BLaER1 treated with 17β-estradiol and CSF1 and Interleukin-3, amounts not matched to agents 10 nM and 100 nM (cell line): ENCODE measurements around the gene RAB40AL.
"Not testable (repeated sequence)": the region's sequence is repeated elsewhere in the genome, so short reads cannot be mapped to it uniquely, and the experiment has no call there.

Experiments
- H3K27ac ChIP-seq, 11 experiments: shearing (Covaris generic); formaldehyde crosslinking; 2 replicates each; pipeline ENCODE4 v1.8.1; 2022
- H3K27me3 ChIP-seq, 11 experiments: shearing (Covaris generic); formaldehyde crosslinking; 2 replicates each; pipeline ENCODE4 v1.8.1; 2022
- H3K36me3 ChIP-seq, 11 experiments: shearing (Covaris generic); formaldehyde crosslinking; 2 replicates each; pipeline ENCODE4 v1.8.1; 2022
- H3K4me1 ChIP-seq, 10 experiments: shearing (Covaris generic); formaldehyde crosslinking; 2 replicates each; pipeline ENCODE4 v1.8.1; 2022
- H3K4me2 ChIP-seq, 11 experiments: shearing (Covaris generic); formaldehyde crosslinking; 2 replicates each; pipeline ENCODE4 v1.8.1; 2022
- H3K4me3 ChIP-seq, 10 experiments: shearing (Covaris generic); formaldehyde crosslinking; 2 replicates each; pipeline ENCODE4 v1.8.1; 2022
- H3K9ac ChIP-seq, 11 experiments: shearing (Covaris generic); formaldehyde crosslinking; 2 replicates each; pipeline ENCODE4 v1.8.1; 2022
- H3K9me3 ChIP-seq, 11 experiments: shearing (Covaris generic); formaldehyde crosslinking; replicated peaks in 1 of 11; 2 replicates each; pipeline ENCODE4 v1.8.1; 2022
- H4K20me1 ChIP-seq, 11 experiments: shearing (Covaris generic); formaldehyde crosslinking; 2 replicates each; pipeline ENCODE4 v1.8.1; 2022
- Cebpa-rat ChIP-seq, 11 experiments: shearing (Covaris generic); IDR thresholded peaks; 2 replicates each; pipeline ENCODE4 v1.8.1; 2022

Gene RAB40AL

GRCh38 chrX:102957751-102958150, 20.7 kb downstream of the RAB40AL start:
- no peaks in the 10 kb centered on the region for H3K27me3 ChIP-seq
- H3K9me3 ChIP-seq: peaks cover 17 to 24% (median 21%) of the 10 kb centered on the region in 11 experiments; a peak in 18 of 22 replicates
- no peaks in the 10 kb centered on the region for H4K20me1 ChIP-seq
- H3K9ac ChIP-seq: no peak overlapping the region
- no peak overlapping the region for H3K27ac ChIP-seq
- H3K4me3 ChIP-seq: no peak overlapping the region
- no peak overlapping the region for H3K4me2 ChIP-seq
- H3K4me1 ChIP-seq: peaks cover 12 to 19% (median 16%) of the 10 kb centered on the region in 10 experiments; a peak in 19 of 20 replicates
- H3K36me3 ChIP-seq: no peaks in the 10 kb centered on the region
- no peak for TF ChIP-seq Cebpa-rat (IDR thresholded peaks at IDR 0.05)

- Histone ChIP-seq H4K20me1 (no peaks in the 10 kb centered on the region), H3K9me3 (peaks cover 17 to 24% (median 21%) of the 10 kb centered on the region in 11 experiments; a peak in 18 of 22 replicates), H3K36me3 (no peaks in the 10 kb centered on the region), H3K27me3 (no peaks in the 10 kb centered on the region), H3K4me3 (no peak overlapping the region), H3K4me2 (peak overlapping the region in 10 of 11 experiments; percentile 11 to 68 (median 60); a peak in 17 of 22 replicates), H3K4me1 (peaks cover 12 to 23% (median 17%) of the 10 kb centered on the region in 10 experiments), H3K27ac (peak overlapping the region in 6 of 11 experiments; percentile 25 to 62 (median 48); a peak in 5 of 22 replicates), H3K9ac (no peak overlapping the region)
- TF ChIP-seq Cebpa-rat (IDR thresholded peaks at IDR 0.05): no peak
Measured at GRCh38 chrX:102958794-102959193, 21.7 kb downstream of the RAB40AL start.

GRCh38 chrX:102959471-102959870, 22.4 kb downstream of the RAB40AL start:
- Histone ChIP-seq H3K36me3 (no peaks in the 10 kb centered on the region), H3K4me3 (no peak overlapping the region), H3K4me1 (peaks cover 12 to 23% (median 17%) of the 10 kb centered on the region in 10 experiments), H3K9me3 (peaks cover 17 to 24% (median 21%) of the 10 kb centered on the region in 11 experiments; a peak in 18 of 22 replicates), H3K4me2 (peak overlapping the region; percentile 10 to 68 (median 56); a peak in 20 of 22 replicates), H4K20me1 (no peaks in the 10 kb centered on the region), H3K27ac (peak overlapping the region in 8 of 11 experiments; percentile 17 to 62 (median 52); a peak in 14 of 22 replicates), H3K9ac (no peak overlapping the region), H3K27me3 (no peaks in the 10 kb centered on the region)
- no peak for TF ChIP-seq Cebpa-rat (IDR thresholded peaks at IDR 0.05)

- H3K9me3 ChIP-seq: peaks cover 7 to 10% (median 10%) of the 10 kb centered on the region in 11 experiments; a peak in 21 of 22 replicates
- H3K9ac ChIP-seq: no peak overlapping the region
- H3K4me3 ChIP-seq: no peak overlapping the region
- no peak for TF ChIP-seq Cebpa-rat (IDR thresholded peaks at IDR 0.05)
- no peaks in the 10 kb centered on the region for H3K27me3 ChIP-seq
- no peaks in the 10 kb centered on the region for H4K20me1 ChIP-seq
- no peak overlapping the region for H3K27ac ChIP-seq
- H3K4me1 ChIP-seq: peaks cover 12 to 22% (median 16%) of the 10 kb centered on the region in 10 experiments
- no peak overlapping the region for H3K4me2 ChIP-seq
- H3K36me3 ChIP-seq: no peaks in the 10 kb centered on the region
Measured at GRCh38 chrX:102963955-102964354, 26.9 kb downstream of the RAB40AL start.

- no peak overlapping the region for H3K27ac ChIP-seq
- peaks cover 2 to 12% (median 6%) of the 10 kb centered on the region in 10 experiments for H3K4me1 ChIP-seq
- H3K4me2 ChIP-seq: no peak overlapping the region
- H3K4me3 ChIP-seq: no peak overlapping the region
- H3K27me3 ChIP-seq: no peaks in the 10 kb centered on the region
- H4K20me1 ChIP-seq: no peaks in the 10 kb centered on the region
- TF ChIP-seq Cebpa-rat (IDR thresholded peaks at IDR 0.05): no peak
- no peak overlapping the region for H3K9ac ChIP-seq
- no peaks in the 10 kb centered on the region for H3K36me3 ChIP-seq
- peaks cover 17 to 20% (median 20%) of the 10 kb centered on the region in 11 experiments for H3K9me3 ChIP-seq
Measured at GRCh38 chrX:102964940-102965339, 27.9 kb downstream of the RAB40AL start.

GRCh38 chrX:102966701-102967100, 29.6 kb downstream of the RAB40AL start:
- H3K4me1 ChIP-seq: peaks cover 0 to 9% (median 0%) of the 10 kb centered on the region in 10 experiments; a peak in 3 of 20 replicates
- no peaks in the 10 kb centered on the region for H3K36me3 ChIP-seq
- H3K9ac ChIP-seq: no peak overlapping the region
- no peak for TF ChIP-seq Cebpa-rat (IDR thresholded peaks at IDR 0.05)
- no peak overlapping the region for H3K4me3 ChIP-seq
- H4K20me1 ChIP-seq: no peaks in the 10 kb centered on the region
- no peak overlapping the region for H3K27ac ChIP-seq
- H3K9me3 ChIP-seq: peaks cover 33 to 38% (median 37%) of the 10 kb centered on the region in 11 experiments
- no peak overlapping the region for H3K4me2 ChIP-seq
- H3K27me3 ChIP-seq: no peaks in the 10 kb centered on the region

- Histone ChIP-seq H3K9ac (no peak overlapping the region), H3K4me1 (peaks cover 0 to 4% (median 0%) of the 10 kb centered on the region in 10 experiments; a peak in 2 of 20 replicates), H3K27ac (no peak overlapping the region), H4K20me1 (no peaks in the 10 kb centered on the region), H3K27me3 (no peaks in the 10 kb centered on the region), H3K4me3 (no peak overlapping the region), H3K9me3 (peaks cover 48 to 53% (median 51%) of the 10 kb centered on the region in 11 experiments), H3K4me2 (no peak overlapping the region), H3K36me3 (no peaks in the 10 kb centered on the region)
- no peak for TF ChIP-seq Cebpa-rat (IDR thresholded peaks at IDR 0.05)
Measured at GRCh38 chrX:102968216-102968615, 31.1 kb downstream of the RAB40AL start.

- not testable (repeated sequence) for H3K4me3 ChIP-seq, H3K27me3 ChIP-seq, H3K9ac ChIP-seq, H3K36me3 ChIP-seq, H4K20me1 ChIP-seq, H3K27ac ChIP-seq, H3K4me2 ChIP-seq
- peaks cover 49 to 67% (median 58%) of the 10 kb centered on the region in 11 experiments for H3K9me3 ChIP-seq
- peaks cover 0 to 14% (median 6%) of the 10 kb centered on the region in 10 experiments; a peak in 13 of 20 replicates for H3K4me1 ChIP-seq
Measured at GRCh38 chrX:102971536-102971935, 34.5 kb downstream of the RAB40AL start.

- no peaks in the 10 kb centered on the region for H3K36me3 ChIP-seq
- H3K9ac ChIP-seq: no peak overlapping the region
- peaks cover 29 to 47% (median 39%) of the 10 kb centered on the region in 11 experiments for H3K9me3 ChIP-seq
- no peaks in the 10 kb centered on the region for H4K20me1 ChIP-seq
- TF ChIP-seq Cebpa-rat (IDR thresholded peaks at IDR 0.05): no peak
- H3K4me2 ChIP-seq: 0 out of 22 replicates have a peak overlapping the region, but pooled peaks of 2 of the 11 experiments have one; percentile 44
- H3K4me3 ChIP-seq: no peak overlapping the region
- H3K27ac ChIP-seq: peak overlapping the region in 2 of 11 experiments; percentile 69 to 71; a peak in 4 of 22 replicates
- H3K27me3 ChIP-seq: no peaks in the 10 kb centered on the region
- H3K4me1 ChIP-seq: peaks cover 10 to 40% (median 20%) of the 10 kb centered on the region in 10 experiments
Measured at GRCh38 chrX:102975016-102975415, 37.9 kb downstream of the RAB40AL start.
